Stomach smooth muscle (tissue), 2 donors: ENCODE data around the gene SLC16A12.
"Not testable (repeated sequence)": the region's sequence is repeated elsewhere in the genome, so short reads cannot be mapped to it uniquely, and the experiment has no call there.

Experiments used
- H3K27ac ChIP-seq: one replicate; pipeline ENCODE4 v1.7.0; 2013; ENCODE audit warnings: mild to moderate bottlenecking, low read length, inconsistent platforms
- H3K27me3 ChIP-seq, 2 donors: one replicate each; pipeline ENCODE4 v1.7.0; 2013; ENCODE audit warnings: low read length in 2 of 2; ENCODE audit not compliant: insufficient read depth in 2 of 2, control insufficient read depth in 1 of 2
- H3K36me3 ChIP-seq, 2 donors: one replicate each; pipeline ENCODE4 v1.7.0; 2013; ENCODE audit warnings: low read length in 2 of 2; ENCODE audit not compliant: control insufficient read depth in 2 of 2, insufficient read depth in 2 of 2
- H3K4me1 ChIP-seq: one replicate; pipeline ENCODE4 v1.7.0; 2013; ENCODE audit warnings: low read length; ENCODE audit not compliant: control insufficient read depth, insufficient read depth
- H3K4me3 ChIP-seq, 2 donors: one replicate each; pipeline ENCODE4 v1.7.0; 2013; ENCODE audit warnings: low read length in 2 of 2
- H3K9ac ChIP-seq, 2 donors: one replicate each; pipeline ENCODE4 v1.7.0; 2013; ENCODE audit warnings: low read length in 2 of 2, mild to moderate bottlenecking in 1 of 2
- H3K9me3 ChIP-seq, 2 donors: one replicate each; pipeline ENCODE4 v1.7.0; 2013; ENCODE audit warnings: low read length in 2 of 2; ENCODE audit not compliant: control insufficient read depth in 2 of 2
- donor health status: healthy.
- donor health status: Pancreatic carcinoma.

The SLC16A12 gene

GRCh38 chr10:89416465-89416864, 118.9 kb downstream of the SLC16A12 start:
- H3K4me1 ChIP-seq, result peaks cover 14% of the 10 kb centered on the region
- H3K27me3 ChIP-seq, result no peaks in the 10 kb centered on the region
- no peak overlapping the region for H3K9ac ChIP-seq
- H3K4me3 ChIP-seq, result no peak overlapping the region
- H3K36me3 ChIP-seq, result no peaks in the 10 kb centered on the region
- H3K9me3 ChIP-seq, result no peaks in the 10 kb centered on the region
- H3K27ac ChIP-seq, result no peak overlapping the region

- Histone ChIP-seq H3K27ac (peak overlapping the region; percentile 84), H3K4me3 (peak overlapping the region; percentile 79 to 93), H3K36me3 (no peaks in the 10 kb centered on the region), H3K27me3 (no peaks in the 10 kb centered on the region), H3K9me3 (no peaks in the 10 kb centered on the region), H3K4me1 (peaks cover 14% of the 10 kb centered on the region), H3K9ac (peak overlapping the region; percentile 86 to 93)
Measured at GRCh38 chr10:89414879-89415821, 120.2 kb downstream of the SLC16A12 start.

- peaks cover 11% of the 10 kb centered on the region for H3K4me1 ChIP-seq
- H3K9me3 ChIP-seq, result no peaks in the 10 kb centered on the region
- peak within 1 kb of the TSS; percentile 86 to 93 for H3K9ac ChIP-seq
- H3K27ac ChIP-seq, result peak within 1 kb of the TSS; percentile 84
- peak within 1 kb of the TSS; percentile 79 to 93 for H3K4me3 ChIP-seq
- no peaks in the 10 kb centered on the region for H3K36me3 ChIP-seq
- H3K27me3 ChIP-seq, result no peaks in the 10 kb centered on the region
Measured at GRCh38 chr10:89414146-89414878, 121.1 kb downstream of the SLC16A12 start, which contains the start of gene IFIT5. TSS of gene IFIT5 (plus strand) at chr10:89414568. CDS start at chr10:89414799, 231 bp downstream.

- H3K27me3 ChIP-seq, result no peaks in the 10 kb centered on the region
- no peaks in the 10 kb centered on the region for H3K36me3 ChIP-seq
- no peaks in the 10 kb centered on the region for H3K9me3 ChIP-seq
- H3K4me3 ChIP-seq, result peak overlapping the region; percentile 79 to 93
- H3K9ac ChIP-seq, result peak overlapping the region in 1 of 2 donors; percentile 86
- H3K27ac ChIP-seq, result no peak overlapping the region
- H3K4me1 ChIP-seq, result peaks cover 11% of the 10 kb centered on the region
Measured at GRCh38 chr10:89413398-89413912, 121.9 kb downstream of the SLC16A12 start.

GRCh38 chr10:89412276-89412675, 123.1 kb downstream of the SLC16A12 start:
- not testable (repeated sequence) for H3K27me3 ChIP-seq, H3K9me3 ChIP-seq, H3K9ac ChIP-seq, H3K4me3 ChIP-seq, H3K27ac ChIP-seq, H3K36me3 ChIP-seq
- peaks cover 11% of the 10 kb centered on the region for H3K4me1 ChIP-seq

GRCh38 chr10:89411135-89411534, 124.3 kb downstream of the SLC16A12 start:
- H3K36me3 ChIP-seq, H3K27me3 ChIP-seq, H3K27ac ChIP-seq: not testable (repeated sequence)

GRCh38 chr10:89410551-89410950, 124.8 kb downstream of the SLC16A12 start:
- not testable (repeated sequence) for H3K36me3 ChIP-seq, H3K4me3 ChIP-seq, H3K27me3 ChIP-seq, H3K27ac ChIP-seq, H3K9me3 ChIP-seq, H3K9ac ChIP-seq, H3K4me1 ChIP-seq

More at GRCh38 chr10:89411135-89411534, 124.3 kb downstream of the SLC16A12 start:
- not testable (repeated sequence) for H3K4me1 ChIP-seq, H3K9me3 ChIP-seq, H3K9ac ChIP-seq, H3K4me3 ChIP-seq

- not testable (repeated sequence) for H3K36me3 ChIP-seq, H3K4me1 ChIP-seq, H3K9me3 ChIP-seq, H3K9ac ChIP-seq, H3K27ac ChIP-seq, H3K27me3 ChIP-seq, H3K4me3 ChIP-seq
Measured at GRCh38 chr10:89409282-89409681, 126.1 kb downstream of the SLC16A12 start.

GRCh38 chr10:89407792-89408191, 127.6 kb downstream of the SLC16A12 start:
- not testable (repeated sequence) for H3K9ac ChIP-seq, H3K9me3 ChIP-seq

GRCh38 chr10:89406178-89406577, 129.2 kb downstream of the SLC16A12 start:
- H3K9me3 ChIP-seq, H3K27ac ChIP-seq, H3K4me1 ChIP-seq, H3K9ac ChIP-seq, H3K4me3 ChIP-seq, H3K27me3 ChIP-seq: not testable (repeated sequence)
- peaks cover 14 to 16% of the 10 kb centered on the region in 2 donors for H3K36me3 ChIP-seq

More at GRCh38 chr10:89407792-89408191, 127.6 kb downstream of the SLC16A12 start:
- H3K27ac ChIP-seq, H3K4me1 ChIP-seq, H3K4me3 ChIP-seq, H3K27me3 ChIP-seq: not testable (repeated sequence)
- peaks cover 5 to 12% of the 10 kb centered on the region in 2 donors for H3K36me3 ChIP-seq
